Left forelimb (tissue), 1 donor: Measurements from ENCODE around the gene OGA.

ENCODE experiments used
- DNase-seq: peaks from one replicate; pipeline ENCODE4 v3.0.0-alpha.2; 2018; ENCODE audit warnings: low spot score

OGA gene

DNA sequence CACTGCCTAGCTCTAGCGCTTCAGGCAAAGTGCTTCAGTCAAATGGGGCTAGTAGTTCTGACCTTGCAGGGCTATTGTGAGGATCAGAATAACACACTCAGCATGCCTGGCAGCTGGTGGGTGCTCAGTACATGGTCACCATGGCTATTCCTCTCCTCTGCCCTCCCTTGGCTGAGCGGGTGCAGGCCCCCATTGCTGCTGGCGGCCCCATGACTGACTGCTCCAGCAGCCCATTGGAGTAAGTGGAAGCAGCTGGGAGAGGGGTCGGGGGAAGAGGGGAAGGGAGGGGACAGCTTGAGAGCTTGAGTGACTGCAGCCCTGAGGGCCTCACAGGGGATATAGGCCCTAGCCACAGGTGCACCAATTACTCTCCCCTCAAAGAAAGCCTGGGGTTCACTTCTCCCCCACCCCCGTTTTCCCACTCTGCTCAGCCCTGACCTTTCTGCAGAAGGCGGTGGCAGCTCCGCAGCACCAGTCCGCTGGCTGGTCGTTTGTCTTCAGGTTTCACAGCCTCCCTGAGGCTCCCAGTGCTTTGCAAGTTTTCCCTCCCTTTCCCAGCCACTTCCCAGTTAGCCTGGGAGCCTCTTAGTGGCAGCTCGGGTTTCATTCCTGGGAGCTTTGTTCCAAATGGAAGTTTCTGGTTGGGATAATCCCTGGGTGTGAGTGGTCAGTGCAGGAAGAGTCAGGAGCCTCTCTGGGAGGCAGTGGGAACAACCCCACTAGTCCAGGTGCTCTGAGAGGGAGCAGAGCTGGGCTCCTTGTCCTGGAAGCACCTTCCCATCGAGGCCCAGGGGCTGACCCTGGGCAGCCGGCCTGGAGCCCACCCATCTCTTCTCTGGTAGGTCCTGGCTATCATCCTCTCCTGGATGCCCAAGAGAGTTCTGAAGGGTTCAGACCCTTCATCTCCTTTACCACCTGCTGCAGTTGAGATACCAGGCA is 58.7 kb downstream of the OGA start:
- no peak for DNase-seq

DNA sequence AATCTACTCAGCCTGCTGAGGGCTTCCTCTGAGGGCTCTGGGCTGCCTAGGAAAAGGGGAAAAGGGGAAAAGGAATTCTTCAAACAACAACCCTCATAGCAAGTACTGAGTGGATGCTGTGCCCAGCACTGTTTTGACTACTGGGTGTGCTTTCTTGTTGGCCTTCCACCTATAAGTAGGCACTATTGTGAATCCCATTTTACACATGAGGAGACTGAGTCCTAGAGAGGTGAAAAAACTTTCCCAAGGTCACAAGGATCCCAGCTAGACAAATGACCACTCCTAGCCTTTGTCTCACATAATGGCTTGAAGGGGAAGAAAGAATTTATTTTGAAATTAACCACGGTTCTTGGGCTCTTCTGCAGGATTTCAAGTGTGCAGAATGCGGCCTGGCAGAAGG is 59.4 kb downstream of the OGA start:
- no peak for DNase-seq

DNA sequence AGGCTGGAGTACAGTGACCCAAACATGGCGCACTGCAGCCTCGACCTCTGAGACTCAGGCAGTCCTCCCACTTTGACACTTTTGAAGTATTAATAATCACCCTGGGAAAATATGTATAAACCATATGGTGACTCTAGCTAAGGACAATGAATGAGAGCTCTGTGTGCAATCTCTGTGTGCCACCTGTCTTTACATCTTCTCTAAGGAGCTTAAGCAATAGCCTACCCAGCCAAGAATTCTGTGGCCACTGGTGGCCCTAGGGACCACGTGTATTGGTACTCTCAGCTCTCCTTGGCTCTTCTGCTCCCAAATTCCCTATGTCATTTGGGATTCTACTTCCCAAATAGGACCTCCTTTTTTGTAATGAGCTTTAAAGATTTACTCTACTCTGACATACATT is 66.0 kb downstream of the OGA start:
- no peak for DNase-seq

GRCh38 chr10:101749047-101750016 is 68.9 kb downstream of the OGA start:
- DNase-seq = no peak

GRCh38 chr10:101748496-101748895 is 69.7 kb downstream of the OGA start:
- no peak for DNase-seq

- DNase-seq = no peak
Observed at GRCh38 chr10:101745074-101745696, 73.1 kb downstream of the OGA start.

DNA sequence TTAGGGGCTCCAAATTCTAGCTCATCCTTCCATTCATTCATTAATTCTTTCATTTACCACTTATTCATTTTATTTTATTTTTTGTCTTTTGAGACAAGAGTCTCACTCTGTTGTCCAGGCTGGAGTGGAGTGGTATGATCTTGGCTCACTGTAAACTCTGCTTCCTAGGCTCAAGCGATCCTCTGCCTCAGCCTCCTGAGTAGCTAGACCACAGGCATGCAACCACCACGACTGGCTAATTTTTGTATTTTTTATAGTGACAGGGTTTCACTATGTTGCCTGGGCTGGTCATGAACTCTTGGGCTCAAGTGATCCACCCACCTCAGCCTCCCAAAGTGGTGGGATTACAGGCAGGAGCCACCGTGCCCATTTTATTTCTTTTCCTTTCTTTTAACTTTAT is 74.0 kb downstream of the OGA start:
- no peak for DNase-seq

DNA sequence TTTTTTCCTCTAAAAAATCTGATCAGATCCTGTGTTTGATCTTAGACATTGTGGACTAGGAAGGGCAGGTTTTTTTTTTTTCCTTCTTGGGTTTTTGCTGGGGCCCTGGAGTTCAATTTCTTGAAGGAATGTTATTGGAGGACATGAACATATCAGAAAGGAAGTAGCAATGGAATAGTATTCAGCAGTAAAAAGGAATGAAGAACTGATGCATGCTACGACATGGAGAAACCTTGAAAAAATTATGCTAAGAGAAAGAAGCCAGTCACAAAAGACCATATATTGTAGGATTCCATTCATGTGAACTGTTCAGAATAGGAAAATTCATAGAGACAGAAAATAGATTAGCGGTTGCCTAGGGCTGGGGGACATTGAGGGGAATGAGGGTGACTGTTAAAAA is 76.3 kb downstream of the OGA start:
- no peak for DNase-seq

GRCh38 chr10:101736666-101737065 is 81.6 kb downstream of the OGA start:
- DNase-seq = no peak
